Stimulated activated memory B cell treated with anti-CD40 and anti-IgM and Interleukin-4, amounts not matched to agents 10 μg/mL and 1 μg/mL and 100 μg/mL, for 72 hours (primary cell): ENCODE measurements around the gene NUCB2.

ENCODE experiments used
- ATAC-seq: fragments of 150-1000 bp; cut with Tn5 transposase; 2 replicates; pipeline ENCODE4 v1.10.0; 2021
- H3K27ac Mint-ChIP-seq: one replicate; pipeline ENCODE4 v1.8.0; 2022; ENCODE audit warnings: mild to moderate bottlenecking, mixed read lengths
- H3K27me3 Mint-ChIP-seq: one replicate; pipeline ENCODE4 v1.8.0; 2022; ENCODE audit warnings: mixed read lengths
- H3K36me3 Mint-ChIP-seq: one replicate; pipeline ENCODE4 v1.8.0; 2022; ENCODE audit warnings: mixed read lengths
- H3K4me1 Mint-ChIP-seq: one replicate; pipeline ENCODE4 v1.8.0; 2022; ENCODE audit warnings: mixed read lengths
- H3K4me3 Mint-ChIP-seq: one replicate; pipeline ENCODE4 v1.8.0; 2022; ENCODE audit warnings: mild to moderate bottlenecking, moderate library complexity, mixed read lengths
- H3K9me3 Mint-ChIP-seq: one replicate; pipeline ENCODE4 v1.8.0; 2022; ENCODE audit warnings: mixed read lengths

NUCB2 gene

GRCh38 chr11:17378655-17379054 is 102.1 kb downstream of the NUCB2 start:
- ATAC-seq = no peak
- Mint-ChIP-seq H3K9me3 (no peaks in the 10 kb centered on the region), H3K27me3 (no peaks in the 10 kb centered on the region), H3K4me1 (no peaks in the 10 kb centered on the region), H3K4me3 (no peak overlapping the region), H3K27ac (no peak overlapping the region), H3K36me3 (peaks cover 28% of the 10 kb centered on the region)

GRCh38 chr11:17379383-17380180 is 103.0 kb downstream of the NUCB2 start:
- no peak overlapping the region for H3K4me3 Mint-ChIP-seq

GRCh38 chr11:17381156-17381555 is 104.6 kb downstream of the NUCB2 start:
- Mint-ChIP-seq H3K36me3 (peaks cover 37% of the 10 kb centered on the region), H3K27ac (no peak overlapping the region), H3K4me3 (no peak overlapping the region), H3K4me1 (peaks cover 18% of the 10 kb centered on the region), H3K9me3 (no peaks in the 10 kb centered on the region), H3K27me3 (no peaks in the 10 kb centered on the region)
- ATAC-seq = no peak

More at GRCh38 chr11:17379383-17380180, 103.0 kb downstream of the NUCB2 start:
- Mint-ChIP-seq H3K27me3 (no peaks in the 10 kb centered on the region), H3K36me3 (peaks cover 25% of the 10 kb centered on the region), H3K4me1 (peaks cover 5% of the 10 kb centered on the region), H3K27ac (no peak overlapping the region), H3K9me3 (no peaks in the 10 kb centered on the region)
- ATAC-seq = no peak
